Lower leg skin (tissue), 4 donors: Measurements from ENCODE around the gene POLA2. TPM values are rescaled to one million over a fixed set of nuclear protein-coding genes. Genes with fewer than 3 reads are reported as not detected.
A peak's percentile ranks its signal among the peaks of the same experiment; 100 is the strongest.
"Not testable (repeated sequence)": the region's sequence is repeated elsewhere in the genome, so short reads cannot be mapped to it uniquely, and the experiment has no call there.

Experiments
- DNase-seq, 2 donors: peaks; one replicate each; pipeline ENCODE4 v3.0.0-alpha.2; 2019; ENCODE audit warnings: low spot score in 2 of 2
- H3K4me3 ChIP-seq: fragments of 200-600 bp; sonication (generic); 2 replicates; pipeline ENCODE4 v1.5.1; 2017; ENCODE audit warnings: mild to moderate bottlenecking, low read depth; ENCODE audit not compliant: poor library complexity, severe bottlenecking
- POLR2A ChIP-seq, 2 donors: fragments of 450-650 bp; IDR thresholded peaks; one replicate each; pipeline ENCODE4 v1.6.1; 2016 to 2017; ENCODE audit warnings: antibody characterized with exemption in 2 of 2, mild to moderate bottlenecking in 1 of 2, moderate library complexity in 1 of 2
- WGBS, 2 donors: methylation state at CpG; one replicate each; pipeline ENCODE4 v1.1.5; 2018; 5-methylcytosine and 5-hydroxymethylcytosine counted together
- intact Hi-C: fragments of 100-400 bp; cut with DNase I; formaldehyde crosslinking; loops from one replicate; pipeline ENCODE4 v1.15.0; 2023; ENCODE audit warnings: low total_unique reads
- total RNA-seq, 4 donors: library from RNA; depleted of rRNA; stranded (reverse); fragments of >200 nt; gene quantifications; one replicate each; pipeline ENCODE4 v1.1.0, GENCODE V29; 2016
- TF ChIP-seq, protein P1 (sequence below), 3 donors: fragments of 450-650 bp; IDR thresholded peaks; one replicate each; pipeline ENCODE4 v1.5.1; 2016; ENCODE audit warnings: antibody characterized with exemption in 3 of 3, mild to moderate bottlenecking in 3 of 3, moderate library complexity in 2 of 3

The POLA2 gene
- total RNA-seq, 4 donors from 2014 or later, result 6.7 to 11.2 (median 7.6) TPM

DNA sequence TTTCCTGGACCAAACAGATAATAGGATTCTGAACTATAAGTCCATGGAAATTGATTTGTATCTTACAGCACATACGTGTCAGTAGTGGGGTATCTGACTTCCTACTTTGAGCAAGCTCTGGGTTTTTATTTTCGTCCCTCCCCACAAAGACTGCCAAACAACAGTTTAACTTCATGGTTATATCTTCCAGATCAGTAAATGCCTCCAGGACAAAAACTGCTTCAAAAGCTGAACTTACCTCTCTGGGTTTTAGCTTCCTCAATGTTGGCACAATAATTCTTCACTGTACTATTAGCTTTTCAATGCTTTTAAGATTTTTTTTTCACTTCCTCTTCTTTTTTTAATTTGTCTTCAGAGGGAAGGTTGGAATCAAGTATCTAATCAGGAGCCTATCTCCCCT is 67.7 kb downstream of the POLA2 start:
- 13 to 17% methylated on average over 2 of the region's 2 CpGs for WGBS, 2 donors
- TF ChIP-seq, protein P1, sequence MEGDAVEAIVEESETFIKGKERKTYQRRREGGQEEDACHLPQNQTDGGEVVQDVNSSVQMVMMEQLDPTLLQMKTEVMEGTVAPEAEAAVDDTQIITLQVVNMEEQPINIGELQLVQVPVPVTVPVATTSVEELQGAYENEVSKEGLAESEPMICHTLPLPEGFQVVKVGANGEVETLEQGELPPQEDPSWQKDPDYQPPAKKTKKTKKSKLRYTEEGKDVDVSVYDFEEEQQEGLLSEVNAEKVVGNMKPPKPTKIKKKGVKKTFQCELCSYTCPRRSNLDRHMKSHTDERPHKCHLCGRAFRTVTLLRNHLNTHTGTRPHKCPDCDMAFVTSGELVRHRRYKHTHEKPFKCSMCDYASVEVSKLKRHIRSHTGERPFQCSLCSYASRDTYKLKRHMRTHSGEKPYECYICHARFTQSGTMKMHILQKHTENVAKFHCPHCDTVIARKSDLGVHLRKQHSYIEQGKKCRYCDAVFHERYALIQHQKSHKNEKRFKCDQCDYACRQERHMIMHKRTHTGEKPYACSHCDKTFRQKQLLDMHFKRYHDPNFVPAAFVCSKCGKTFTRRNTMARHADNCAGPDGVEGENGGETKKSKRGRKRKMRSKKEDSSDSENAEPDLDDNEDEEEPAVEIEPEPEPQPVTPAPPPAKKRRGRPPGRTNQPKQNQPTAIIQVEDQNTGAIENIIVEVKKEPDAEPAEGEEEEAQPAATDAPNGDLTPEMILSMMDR (IDR thresholded peaks at IDR 0.05), result no peak
- no peak for TF ChIP-seq POLR2A (IDR thresholded peaks at IDR 0.05)
- intact Hi-C loops, result no loop called here
- no peak overlapping the region for H3K4me3 ChIP-seq
- no peak for DNase-seq

GRCh38 chr11:65329944-65330403 is 68.2 kb downstream of the POLA2 start:
- intact Hi-C loops, result no loop called here
- 3 to 5% methylated on average over 13 of the region's 13 CpGs for WGBS, 2 donors
- TF ChIP-seq, protein P1 (IDR thresholded peaks at IDR 0.05), result no peak
- no peak overlapping the region for H3K4me3 ChIP-seq
- peak; percentile 94 to 97 for DNase-seq

GRCh38 chr11:65330544-65330943 is 68.8 kb downstream of the POLA2 start:
- no peak overlapping the region for H3K4me3 ChIP-seq
- TF ChIP-seq POLR2A (IDR thresholded peaks at IDR 0.05), result no peak
- TF ChIP-seq, protein P1 (IDR thresholded peaks at IDR 0.05), result no peak
- intact Hi-C loops, result no loop called here
- DNase-seq, result no peak
- 44 to 50% methylated on average over 7 of the region's 7 CpGs for WGBS, 2 donors

DNA sequence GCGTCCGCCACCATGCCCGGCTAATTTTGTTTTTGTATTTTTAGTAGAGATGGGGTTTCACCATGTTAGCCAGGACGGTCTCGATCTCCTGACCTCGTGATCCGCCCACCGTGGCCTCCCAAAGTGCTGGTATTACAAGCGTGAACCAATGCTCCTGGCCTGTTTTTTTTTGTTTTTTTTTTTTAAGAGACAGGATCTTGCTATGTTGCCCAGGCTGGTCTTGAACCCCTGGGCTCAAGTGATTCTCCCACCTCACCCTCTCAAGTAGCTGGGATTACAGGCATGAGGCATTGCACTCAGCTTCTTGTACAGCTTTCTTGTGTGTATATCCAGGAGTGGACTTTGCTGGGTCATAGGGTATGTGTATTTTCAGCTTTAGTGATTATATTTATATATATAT is 70.8 kb downstream of the POLA2 start:
- WGBS, 2 donors, result 93 to 95% methylated on average over 9 of the region's 9 CpGs

DNA sequence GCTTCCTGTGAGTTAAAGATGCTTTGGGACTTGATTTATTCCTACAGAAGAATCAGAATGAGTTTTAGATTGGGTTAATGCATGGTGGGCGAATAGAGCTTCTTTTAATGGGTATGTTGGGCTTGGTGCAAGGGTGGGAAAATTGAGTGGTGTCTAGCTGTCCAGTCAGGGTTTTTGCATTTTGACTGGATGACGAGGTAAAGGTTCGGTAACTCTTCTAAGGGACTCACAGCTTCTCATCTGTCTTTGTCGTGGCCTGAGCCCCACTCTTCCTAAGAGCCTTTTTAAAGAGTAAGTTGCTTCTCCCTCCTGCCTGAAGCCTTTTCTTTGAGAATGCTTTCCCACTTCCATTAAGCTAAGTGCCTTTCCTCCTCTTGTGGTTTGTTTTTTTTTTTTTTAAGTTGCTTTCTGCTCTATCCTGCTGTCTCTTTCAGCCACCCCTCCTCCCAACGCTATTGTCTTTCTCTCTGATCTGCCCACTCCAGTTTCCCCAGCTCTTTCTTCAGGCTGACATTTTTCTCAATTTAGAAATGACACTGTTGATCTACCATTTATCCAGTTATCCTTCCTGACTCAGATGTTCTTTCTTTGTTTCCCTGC is 73.0 kb downstream of the POLA2 start:
- WGBS, 2 donors, result 21 to 23% methylated on average over 5 of the region's 5 CpGs
- no peak for DNase-seq
- intact Hi-C loops, result no loop called here
- TF ChIP-seq, protein P1 (IDR thresholded peaks at IDR 0.05), result no peak
- TF ChIP-seq POLR2A (IDR thresholded peaks at IDR 0.05), result no peak
- H3K4me3 ChIP-seq, result peak overlapping the region; percentile 84

More for the DNA sequence above, 70.8 kb downstream of the POLA2 start:
- DNase-seq, intact Hi-C loops, H3K4me3 ChIP-seq: not testable (repeated sequence)

- DNase-seq, result no peak
- WGBS, 2 donors, result 87 to 92% methylated on average over 7 of the region's 7 CpGs
- intact Hi-C loops, result no loop called here
- TF ChIP-seq, protein P1 (IDR thresholded peaks at IDR 0.05), result no peak
- no peak for TF ChIP-seq POLR2A (IDR thresholded peaks at IDR 0.05)
- H3K4me3 ChIP-seq, result no peak overlapping the region
Observed at GRCh38 chr11:65338676-65339075, 76.9 kb downstream of the POLA2 start.
